ENCODE measurements around the gene LIPC. TPM values are rescaled to one million over a fixed set of nuclear protein-coding genes. Genes with fewer than 3 reads are reported as not detected.

The LIPC gene
- total and polyA plus RNA-seq, 9 of the 15 experiments (the other 6 are each of a cell fraction or from before 2014, with no cell fraction given), result 0.07 to 0.41 (median 0.11) TPM; not detected in 2

DNA sequence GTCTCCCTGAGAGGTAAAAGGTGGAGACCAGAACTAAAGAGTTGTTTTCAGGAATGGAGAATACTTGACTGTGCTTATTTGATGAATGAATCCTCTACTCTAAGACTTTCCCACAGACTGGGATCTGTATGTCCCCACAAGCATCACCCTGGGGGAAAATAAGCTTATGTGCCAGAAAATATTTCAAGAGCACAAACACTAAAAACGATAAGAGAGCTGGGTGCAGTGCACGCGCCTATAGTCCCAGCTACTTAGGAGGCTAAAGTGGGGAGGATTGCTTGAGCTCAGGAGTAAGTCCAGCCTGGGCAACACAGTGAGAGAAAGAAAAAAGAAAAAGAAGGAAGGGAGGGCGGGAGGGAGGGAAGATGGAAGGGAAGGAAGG lies 167.0 kb downstream of the LIPC start:
- no peaks in the 10 kb centered on the region for H3K4me1 ChIP-seq (replicated peaks in 1 of 2; ENCODE audit: control insufficient read depth in 2 of 2, insufficient read depth in 2 of 2, low read length in 2 of 2)
- ChIA-PET POLR2A (no interaction called here), CTCF (ENCODE audit: low intra/inter-chr PET ratio) (no interaction called here)
- TF ChIP-seq KLF10 (CRISPR knock-in tag; IDR thresholded peaks at IDR 0.05) (no peak), PYGO2 (tag; IDR thresholded peaks at IDR 0.05) (no peak), PML (IDR thresholded peaks at IDR 0.05; ENCODE audit: low read length) (no peak), SP1 (CRISPR knock-in tag; IDR thresholded peaks at IDR 0.05) (no peak), SIRT6 (IDR thresholded peaks at IDR 0.05; ENCODE audit: low read depth, low read length) (no peak), CSDE1 (IDR thresholded peaks at IDR 0.05) (no peak), SNIP1 (IDR thresholded peaks at IDR 0.05; ENCODE audit: low read depth) (no peak), ATF7 (IDR thresholded peaks at IDR 0.05) (no peak), ERF (CRISPR knock-in tag; IDR thresholded peaks at IDR 0.05) (no peak)
- TF ChIP-seq, protein P1, sequence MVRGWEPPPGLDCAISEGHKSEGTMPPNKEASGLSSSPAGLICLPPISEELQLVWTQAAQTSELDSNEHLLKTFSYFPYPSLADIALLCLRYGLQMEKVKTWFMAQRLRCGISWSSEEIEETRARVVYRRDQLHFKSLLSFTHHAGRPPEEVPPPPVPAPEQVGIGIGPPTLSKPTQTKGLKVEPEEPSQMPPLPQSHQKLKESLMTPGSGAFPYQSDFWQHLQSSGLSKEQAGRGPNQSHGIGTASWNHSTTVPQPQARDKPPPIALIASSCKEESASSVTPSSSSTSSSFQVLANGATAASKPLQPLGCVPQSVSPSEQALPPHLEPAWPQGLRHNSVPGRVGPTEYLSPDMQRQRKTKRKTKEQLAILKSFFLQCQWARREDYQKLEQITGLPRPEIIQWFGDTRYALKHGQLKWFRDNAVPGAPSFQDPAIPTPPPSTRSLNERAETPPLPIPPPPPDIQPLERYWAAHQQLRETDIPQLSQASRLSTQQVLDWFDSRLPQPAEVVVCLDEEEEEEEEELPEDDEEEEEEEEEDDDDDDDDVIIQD (CRISPR knock-in tag; IDR thresholded peaks at IDR 0.05), result no peak
- TF ChIP-seq, protein P2, sequence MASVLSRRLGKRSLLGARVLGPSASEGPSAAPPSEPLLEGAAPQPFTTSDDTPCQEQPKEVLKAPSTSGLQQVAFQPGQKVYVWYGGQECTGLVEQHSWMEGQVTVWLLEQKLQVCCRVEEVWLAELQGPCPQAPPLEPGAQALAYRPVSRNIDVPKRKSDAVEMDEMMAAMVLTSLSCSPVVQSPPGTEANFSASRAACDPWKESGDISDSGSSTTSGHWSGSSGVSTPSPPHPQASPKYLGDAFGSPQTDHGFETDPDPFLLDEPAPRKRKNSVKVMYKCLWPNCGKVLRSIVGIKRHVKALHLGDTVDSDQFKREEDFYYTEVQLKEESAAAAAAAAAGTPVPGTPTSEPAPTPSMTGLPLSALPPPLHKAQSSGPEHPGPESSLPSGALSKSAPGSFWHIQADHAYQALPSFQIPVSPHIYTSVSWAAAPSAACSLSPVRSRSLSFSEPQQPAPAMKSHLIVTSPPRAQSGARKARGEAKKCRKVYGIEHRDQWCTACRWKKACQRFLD (CRISPR knock-in tag; IDR thresholded peaks at IDR 0.05), result no peak
- BruUV-seq (replicated peaks), result no TSS peak
- intact Hi-C loops (cut with micrococcal nuclease), result no loop called here
- H3K27ac ChIP-seq (ENCODE audit: extremely low read depth, low read depth, low read length), result no peak overlapping the region
- no peak for FAIRE-seq
- no peak overlapping the region for H3K4me3 ChIP-seq
- H3K9ac ChIP-seq (ENCODE audit: insufficient read depth in 1 of 2, low read depth in 2 of 2, low read length in 2 of 2), result no peak overlapping the region
- H3K9me3 ChIP-seq (replicated peaks; ENCODE audit: control insufficient read depth, insufficient read depth, low read depth, low read length), result no peaks in the 10 kb centered on the region
- H3K27me3 ChIP-seq (ENCODE audit: control insufficient read depth in 2 of 2, insufficient read depth in 2 of 2, low read length in 2 of 2), result no peaks in the 10 kb centered on the region
- no peak for DNase-seq (ENCODE audit: extremely low read depth in 1 of 4, low spot score in 3 of 4)
- 86% methylated on average over 3 of the region's 4 CpGs for WGBS (ENCODE audit: insufficient coverage, low coverage, missing lambda C conversion rate)
- in situ Hi-C loops (cut with MboI), result no loop called here
- peaks cover 20% of the 10 kb centered on the region for H3K36me3 ChIP-seq (ENCODE audit: control insufficient read depth, insufficient read depth, low read length)
- H2AFZ ChIP-seq (ENCODE audit: low read depth, low read length), result no peak overlapping the region
- H3K79me2 ChIP-seq (ENCODE audit: control insufficient read depth, insufficient read depth, low read length), result no peaks in the 10 kb centered on the region
- H3K9me1 ChIP-seq (ENCODE audit: control insufficient read depth, insufficient read depth, low read length), result no peaks in the 10 kb centered on the region
- ATAC-seq, result no peak
- no peaks in the 10 kb centered on the region for H4K20me1 ChIP-seq (replicated peaks; ENCODE audit: control insufficient read depth, insufficient read depth, low read length)
- no peak overlapping the region for H3K4me2 ChIP-seq (ENCODE audit: insufficient read depth, low read length)
